Stimulated activated naive CD8-positive, alpha-beta T cell treated with anti-CD3 and anti-CD28 coated beads, Interleukin-15, amount 100 ng/mL, for 72 hours (primary cell): Measurements from ENCODE around the gene ARHGAP6.

Source experiments
- ATAC-seq: fragments of 150-1000 bp; cut with Tn5 transposase; 2 replicates; pipeline ENCODE4 v1.10.0; 2021; ENCODE audit warnings: mild to moderate bottlenecking, moderate library complexity
- DNase-seq, 2 donors: peaks; one replicate each; pipeline ENCODE4 v3.0.0; 2021 to 2022
- H3K27ac Mint-ChIP-seq, 2 donors: one replicate each; pipeline ENCODE4 v1.8.0; 2022; ENCODE audit warnings: mild to moderate bottlenecking in 2 of 2, mixed read lengths in 2 of 2, moderate library complexity in 2 of 2
- H3K27me3 Mint-ChIP-seq: one replicate; pipeline ENCODE4 v1.8.0; 2022; ENCODE audit warnings: mixed read lengths
- H3K4me1 Mint-ChIP-seq: one replicate; pipeline ENCODE4 v1.8.0; 2022; ENCODE audit warnings: mild to moderate bottlenecking, mixed read lengths
- H3K4me3 Mint-ChIP-seq, 2 donors: one replicate each; pipeline ENCODE4 v1.8.0; 2022; ENCODE audit warnings: mild to moderate bottlenecking in 2 of 2, mixed read lengths in 2 of 2, moderate library complexity in 1 of 2
- H3K9me3 Mint-ChIP-seq, 2 donors: one replicate each; pipeline ENCODE4 v1.8.0; 2022; ENCODE audit warnings: mixed read lengths in 2 of 2

The ARHGAP6 gene

DNA sequence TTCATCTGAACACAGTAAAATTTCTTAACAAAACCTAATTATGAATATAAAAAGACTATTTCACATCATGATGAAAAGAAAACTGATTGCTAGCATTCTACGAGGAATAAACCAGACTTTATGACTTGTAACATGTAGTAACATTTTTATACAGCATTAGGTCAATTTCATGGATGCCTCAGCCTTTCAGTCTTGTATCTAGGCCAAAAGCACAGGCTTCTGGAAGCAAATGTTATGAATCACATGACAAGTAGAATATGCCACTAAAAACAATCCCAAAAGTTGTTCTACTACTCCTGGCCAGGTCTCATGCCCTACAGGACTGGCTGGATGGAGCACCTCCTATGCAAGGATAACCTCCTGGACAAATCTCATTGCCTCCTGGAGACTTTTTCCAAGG, 101.2 kb downstream of the ARHGAP6 start:
- ATAC-seq (no peak), DNase-seq (no peak)
- H3K4me1 Mint-ChIP-seq: no peaks in the 10 kb centered on the region
- H3K9me3 Mint-ChIP-seq: no peaks in the 10 kb centered on the region
- H3K27ac Mint-ChIP-seq: no peak overlapping the region
- H3K4me3 Mint-ChIP-seq: no peak overlapping the region
- no peaks in the 10 kb centered on the region for H3K27me3 Mint-ChIP-seq

DNA sequence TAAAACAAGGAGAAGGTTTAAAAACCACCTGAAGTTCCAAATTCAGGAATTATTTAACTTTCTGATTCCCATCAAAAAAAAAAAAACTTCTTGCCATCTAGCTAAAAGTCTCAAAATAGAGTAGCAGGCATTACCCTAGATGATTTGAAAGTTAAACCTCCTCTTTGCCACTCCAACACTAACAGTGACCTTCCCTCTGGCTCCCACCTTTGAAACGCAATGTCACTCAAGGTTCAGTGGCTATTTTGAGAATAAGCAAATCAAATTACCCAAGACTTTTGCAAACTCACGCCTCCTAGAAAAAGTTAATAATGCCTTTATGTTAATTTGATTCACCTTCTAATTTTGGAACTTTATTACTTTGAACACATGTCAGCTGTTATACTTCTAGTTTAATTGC, 103.2 kb downstream of the ARHGAP6 start:
- no peaks in the 10 kb centered on the region for H3K27me3 Mint-ChIP-seq
- H3K9me3 Mint-ChIP-seq: no peaks in the 10 kb centered on the region
- ATAC-seq (no peak), DNase-seq (no peak)
- no peak overlapping the region for H3K27ac Mint-ChIP-seq
- H3K4me1 Mint-ChIP-seq: no peaks in the 10 kb centered on the region
- H3K4me3 Mint-ChIP-seq: no peak overlapping the region

DNA sequence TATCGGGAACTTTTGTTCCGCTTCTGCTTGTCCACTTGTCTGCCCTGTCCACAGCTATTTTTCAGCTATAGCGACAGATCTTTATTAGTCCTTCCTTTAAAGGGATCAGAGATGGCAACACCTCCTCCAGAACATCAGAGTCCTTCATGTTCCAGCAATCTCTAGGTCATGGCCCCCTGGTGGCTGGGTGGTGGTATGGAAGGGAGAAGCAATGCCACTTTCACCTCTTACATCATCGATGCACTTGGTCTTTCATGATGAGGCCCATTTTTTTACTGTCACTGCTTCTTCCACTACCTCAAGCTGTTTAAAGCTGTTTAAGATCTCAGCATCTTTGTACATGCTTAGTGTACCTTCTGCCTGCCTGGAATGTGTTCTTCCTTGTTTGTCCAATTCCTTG, 106.7 kb downstream of the ARHGAP6 start:
- ATAC-seq (peak; percentile 64), DNase-seq (peak; percentile 16 to 44)
- H3K4me1 Mint-ChIP-seq: no peaks in the 10 kb centered on the region
- no peak overlapping the region for H3K4me3 Mint-ChIP-seq
- peaks cover 4% of the 10 kb centered on the region for H3K27me3 Mint-ChIP-seq
- no peak overlapping the region for H3K27ac Mint-ChIP-seq
- H3K9me3 Mint-ChIP-seq: no peaks in the 10 kb centered on the region

GRCh38 chrX:11557120-11557519, 108.6 kb downstream of the ARHGAP6 start:
- ATAC-seq: no peak
- Mint-ChIP-seq H3K27me3 (peaks cover 15% of the 10 kb centered on the region), H3K9me3 (no peaks in the 10 kb centered on the region), H3K27ac (no peak overlapping the region), H3K4me1 (no peaks in the 10 kb centered on the region), H3K4me3 (no peak overlapping the region)
- no peak for DNase-seq

DNA sequence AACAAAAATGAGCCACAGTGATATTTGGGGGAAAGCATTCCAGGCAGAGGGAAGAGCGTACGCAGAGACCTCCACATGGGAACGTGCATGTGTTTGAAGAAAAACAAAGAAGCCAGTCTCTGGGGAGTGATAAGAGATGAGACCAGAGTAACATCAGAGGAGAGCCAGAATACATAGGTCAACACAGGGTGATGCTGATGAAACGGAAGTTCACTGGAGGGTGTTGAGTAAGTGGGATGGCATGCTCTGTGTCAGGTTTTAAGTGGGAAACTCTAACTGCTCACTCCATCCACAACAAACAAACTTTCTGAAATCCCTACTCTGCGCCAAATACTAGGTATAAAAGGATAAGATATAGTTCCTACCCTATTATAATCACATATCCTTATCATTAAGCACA, 110.0 kb downstream of the ARHGAP6 start:
- peaks cover 15% of the 10 kb centered on the region for H3K27me3 Mint-ChIP-seq
- no peak overlapping the region for H3K4me3 Mint-ChIP-seq
- H3K4me1 Mint-ChIP-seq: no peaks in the 10 kb centered on the region
- no peaks in the 10 kb centered on the region for H3K9me3 Mint-ChIP-seq
- DNase-seq (no peak), ATAC-seq (no peak)
- H3K27ac Mint-ChIP-seq: no peak overlapping the region

DNA sequence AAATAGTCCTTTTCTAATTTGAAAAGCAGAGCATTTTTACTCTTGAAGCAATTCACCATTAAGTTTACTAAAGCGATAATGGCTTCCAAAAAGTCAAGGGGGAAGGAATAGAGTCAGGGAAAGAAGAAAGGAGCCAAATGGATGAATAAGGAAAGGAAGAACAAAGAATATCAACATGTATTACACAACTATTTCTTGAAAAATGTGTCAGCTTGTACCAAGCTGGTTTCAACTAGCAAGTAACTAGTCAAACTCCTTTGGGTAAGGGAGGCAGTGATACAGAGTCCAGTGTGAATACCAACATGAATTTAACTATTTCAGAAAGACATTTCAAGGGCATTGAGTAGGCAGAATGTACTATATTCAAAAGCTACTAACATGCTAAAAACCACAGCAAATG, 112.1 kb downstream of the ARHGAP6 start:
- ATAC-seq: no peak
- Mint-ChIP-seq H3K4me1 (no peaks in the 10 kb centered on the region), H3K4me3 (no peak overlapping the region), H3K27me3 (peaks cover 15% of the 10 kb centered on the region), H3K27ac (no peak overlapping the region), H3K9me3 (no peaks in the 10 kb centered on the region)
- DNase-seq: no peak

DNA sequence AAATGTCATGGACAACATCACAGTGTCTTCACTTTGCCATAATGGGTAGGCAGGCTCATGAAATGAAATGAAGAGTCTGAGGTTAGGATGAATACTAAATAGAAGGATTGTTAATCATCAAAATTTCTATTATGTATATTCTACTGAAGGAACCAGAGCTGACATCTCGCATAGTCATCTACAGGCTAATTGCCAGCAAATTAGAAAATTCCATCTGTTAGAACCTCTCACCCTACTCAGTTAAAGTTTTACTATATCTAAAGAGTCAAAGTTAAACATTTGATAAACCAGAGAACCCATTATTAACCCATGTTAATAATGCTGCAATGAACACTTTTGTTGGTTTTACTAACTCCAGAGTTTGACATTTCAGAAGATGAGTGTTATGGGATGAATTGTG, 114.6 kb downstream of the ARHGAP6 start:
- DNase-seq: no peak
- no peak overlapping the region for H3K27ac Mint-ChIP-seq
- H3K27me3 Mint-ChIP-seq: peaks cover 15% of the 10 kb centered on the region
- H3K4me3 Mint-ChIP-seq: no peak overlapping the region
- no peaks in the 10 kb centered on the region for H3K9me3 Mint-ChIP-seq
- no peaks in the 10 kb centered on the region for H3K4me1 Mint-ChIP-seq
- ATAC-seq: no peak

DNA sequence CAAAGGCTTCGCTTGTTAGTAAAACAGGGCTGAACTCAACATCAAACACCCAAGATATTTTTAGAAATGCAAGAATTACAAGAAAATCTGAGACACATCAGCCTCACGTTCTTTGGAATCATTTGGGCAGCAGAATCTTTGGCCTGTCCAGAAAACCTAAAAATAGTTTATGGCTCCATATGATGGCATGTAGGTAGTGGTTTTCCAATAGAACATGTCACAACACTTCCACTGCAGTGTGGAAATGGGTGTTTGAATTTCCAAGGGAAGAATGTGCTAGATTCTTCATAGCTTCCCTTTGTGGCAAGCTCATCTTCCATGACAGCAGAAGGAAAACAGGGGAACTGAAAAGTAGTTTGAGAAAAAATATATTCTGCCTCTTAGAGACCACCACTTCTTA, 118.8 kb downstream of the ARHGAP6 start:
- Mint-ChIP-seq H3K4me3 (no peak overlapping the region), H3K27me3 (no peaks in the 10 kb centered on the region), H3K9me3 (no peaks in the 10 kb centered on the region), H3K27ac (no peak overlapping the region), H3K4me1 (no peaks in the 10 kb centered on the region)
- ATAC-seq (no peak), DNase-seq (no peak)

DNA sequence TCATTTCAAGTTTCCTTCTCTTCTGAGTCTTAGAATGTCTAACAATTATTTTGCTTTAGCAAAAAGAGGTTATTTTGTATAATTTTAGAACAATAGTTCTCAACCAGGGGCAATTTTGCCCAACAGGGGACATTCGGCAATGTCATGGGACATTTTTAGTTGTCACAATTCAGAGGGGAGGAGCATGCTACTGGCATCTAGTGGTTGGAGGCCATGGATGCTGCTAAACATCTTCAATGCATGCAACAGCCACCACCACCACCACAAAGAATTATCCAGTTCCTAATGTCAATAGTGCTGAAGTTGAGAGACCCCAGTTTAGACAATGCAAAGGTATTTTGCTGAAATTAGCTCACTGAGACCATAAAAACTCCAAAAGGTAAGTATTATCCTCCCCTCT, 122.5 kb downstream of the ARHGAP6 start:
- Mint-ChIP-seq H3K4me1 (no peaks in the 10 kb centered on the region), H3K4me3 (no peak overlapping the region), H3K9me3 (no peaks in the 10 kb centered on the region), H3K27me3 (no peaks in the 10 kb centered on the region), H3K27ac (no peak overlapping the region)
- ATAC-seq (no peak), DNase-seq (no peak)

- Mint-ChIP-seq H3K4me1 (no peaks in the 10 kb centered on the region), H3K27me3 (no peaks in the 10 kb centered on the region), H3K4me3 (no peak overlapping the region), H3K9me3 (no peaks in the 10 kb centered on the region), H3K27ac (no peak overlapping the region)
- DNase-seq (no peak), ATAC-seq (no peak)
Observed at GRCh38 chrX:11541510-11541909, 124.2 kb downstream of the ARHGAP6 start.

GRCh38 chrX:11540532-11541377, 125.0 kb downstream of the ARHGAP6 start:
- no peak overlapping the region for H3K4me3 Mint-ChIP-seq
- no peaks in the 10 kb centered on the region for H3K4me1 Mint-ChIP-seq
- ATAC-seq: no peak
- no peaks in the 10 kb centered on the region for H3K9me3 Mint-ChIP-seq
- H3K27me3 Mint-ChIP-seq: no peaks in the 10 kb centered on the region
- no peak overlapping the region for H3K27ac Mint-ChIP-seq
- DNase-seq: no peak

- no peak for ATAC-seq
- no peak overlapping the region for H3K4me3 Mint-ChIP-seq
- no peaks in the 10 kb centered on the region for H3K27me3 Mint-ChIP-seq
- no peak for DNase-seq
- no peaks in the 10 kb centered on the region for H3K9me3 Mint-ChIP-seq
- H3K27ac Mint-ChIP-seq: no peak overlapping the region
- H3K4me1 Mint-ChIP-seq: no peaks in the 10 kb centered on the region
Observed at GRCh38 chrX:11537141-11537540, 128.6 kb downstream of the ARHGAP6 start.

- no peak overlapping the region for H3K4me3 Mint-ChIP-seq
- no peaks in the 10 kb centered on the region for H3K27me3 Mint-ChIP-seq
- no peaks in the 10 kb centered on the region for H3K4me1 Mint-ChIP-seq
- H3K27ac Mint-ChIP-seq: no peak overlapping the region
- no peak for DNase-seq
- ATAC-seq: no peak
- H3K9me3 Mint-ChIP-seq: no peaks in the 10 kb centered on the region
Observed at GRCh38 chrX:11535156-11535919, 130.4 kb downstream of the ARHGAP6 start.

DNA sequence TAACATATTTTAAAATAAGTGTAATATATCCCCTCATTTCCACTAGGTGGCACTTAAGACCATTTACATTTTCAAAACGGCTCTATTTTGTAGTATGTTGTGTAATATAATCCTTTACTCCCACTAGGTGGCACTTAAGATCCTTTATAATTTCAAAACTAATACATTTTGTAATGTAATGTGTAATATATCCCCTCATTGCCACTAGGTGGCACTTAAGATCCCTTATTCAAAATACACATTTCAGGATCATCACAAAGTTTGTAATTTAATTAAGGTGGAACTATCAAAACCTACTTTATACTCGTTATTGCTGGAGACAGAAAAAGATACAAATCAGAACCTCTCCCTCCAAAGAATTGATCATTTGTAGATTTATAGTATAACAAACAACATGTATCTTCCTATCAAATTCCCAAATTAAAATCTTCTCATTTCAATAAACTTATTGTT, 132.5 kb downstream of the ARHGAP6 start:
- Mint-ChIP-seq H3K27ac (no peak overlapping the region), H3K4me1 (no peaks in the 10 kb centered on the region), H3K27me3 (no peaks in the 10 kb centered on the region), H3K9me3 (no peaks in the 10 kb centered on the region), H3K4me3 (no peak overlapping the region)
- ATAC-seq: peak; percentile 91
- no peak for DNase-seq

GRCh38 chrX:11532291-11533078, 133.2 kb downstream of the ARHGAP6 start:
- H3K4me3 Mint-ChIP-seq: no peak overlapping the region
- H3K4me1 Mint-ChIP-seq: no peaks in the 10 kb centered on the region
- no peaks in the 10 kb centered on the region for H3K27me3 Mint-ChIP-seq
- H3K27ac Mint-ChIP-seq: no peak overlapping the region
- DNase-seq (no peak), ATAC-seq (no peak)
- H3K9me3 Mint-ChIP-seq: no peaks in the 10 kb centered on the region

DNA sequence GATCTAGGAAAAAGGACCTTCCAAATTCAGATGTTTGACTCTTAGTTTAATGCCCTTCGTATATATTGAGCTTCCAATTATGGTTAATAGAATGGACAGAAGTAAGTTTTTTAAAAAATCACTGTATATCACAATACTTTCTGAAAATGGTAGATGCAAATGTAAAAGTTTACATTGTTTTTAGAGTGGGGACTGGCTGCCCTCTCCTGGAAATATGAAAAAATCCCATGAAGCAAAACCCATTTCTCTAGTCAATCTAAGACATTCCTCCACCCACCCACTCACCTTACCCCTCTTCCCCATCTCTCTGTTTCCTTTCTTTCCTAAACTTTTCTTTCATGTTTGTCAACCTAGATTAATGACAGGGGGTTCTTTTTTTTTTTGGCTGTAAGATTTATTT, 134.5 kb downstream of the ARHGAP6 start:
- DNase-seq: no peak
- Mint-ChIP-seq H3K4me3 (no peak overlapping the region), H3K9me3 (no peaks in the 10 kb centered on the region), H3K27me3 (no peaks in the 10 kb centered on the region), H3K27ac (peak overlapping the region in 1 of 2 donors; percentile 65), H3K4me1 (no peaks in the 10 kb centered on the region)
- ATAC-seq: no peak
